OCI-LY1 (cell line): Measurements from ENCODE around the gene VSTM4.

Source experiments
- EZH2 ChIP-seq: fragments of 200-600 bp; sonication (generic), shearing (Covaris generic); IDR thresholded peaks from 2 replicates; pipeline ENCODE4 v1.8.0; 2017; ENCODE audit warnings: borderline replicate concordance, mixed run types, mild to moderate bottlenecking, antibody characterized with exemption, low read length, moderate library complexity, mixed read lengths
- TF ChIP-seq, protein P1 (sequence below): fragments of 200-600 bp; sonication (generic), shearing (Covaris generic); IDR thresholded peaks from 2 replicates; pipeline ENCODE4 v1.5.1; 2017; ENCODE audit warnings: mild to moderate bottlenecking, antibody characterized with exemption, low read length, moderate library complexity, mixed read lengths

DNA sequence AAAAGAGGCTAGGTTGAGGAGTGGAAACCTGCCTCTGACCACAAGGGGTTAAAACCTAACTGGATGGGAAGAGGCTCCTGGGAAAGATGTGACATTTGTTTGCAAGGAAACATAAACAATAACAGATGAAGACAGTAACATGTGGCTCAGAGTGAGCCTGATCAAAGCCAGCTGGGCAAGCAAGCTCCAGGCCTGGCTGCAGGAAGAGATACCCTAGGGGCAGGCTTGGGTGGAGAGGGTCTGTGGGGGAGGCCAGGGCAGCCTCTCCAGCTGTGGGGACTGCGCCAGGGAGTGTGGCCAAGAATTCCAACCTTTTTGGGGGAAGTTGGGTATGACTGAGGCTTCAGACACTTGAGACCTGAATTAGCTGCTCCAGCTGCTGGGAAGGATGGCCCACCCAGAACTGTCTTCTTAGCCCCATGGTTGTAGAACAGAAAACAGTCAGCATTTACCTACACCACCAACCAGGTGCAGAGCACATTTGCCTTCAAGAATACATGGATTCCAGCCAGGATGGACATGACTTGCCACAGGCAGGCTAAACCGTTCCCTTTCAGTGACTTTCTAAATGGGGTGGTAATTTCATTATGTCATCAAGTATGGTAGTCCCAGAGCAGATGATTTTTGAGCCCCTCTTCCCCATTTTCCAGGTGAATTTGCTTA, 28.9 kb upstream of the VSTM4 start:
- TF ChIP-seq, protein P1, sequence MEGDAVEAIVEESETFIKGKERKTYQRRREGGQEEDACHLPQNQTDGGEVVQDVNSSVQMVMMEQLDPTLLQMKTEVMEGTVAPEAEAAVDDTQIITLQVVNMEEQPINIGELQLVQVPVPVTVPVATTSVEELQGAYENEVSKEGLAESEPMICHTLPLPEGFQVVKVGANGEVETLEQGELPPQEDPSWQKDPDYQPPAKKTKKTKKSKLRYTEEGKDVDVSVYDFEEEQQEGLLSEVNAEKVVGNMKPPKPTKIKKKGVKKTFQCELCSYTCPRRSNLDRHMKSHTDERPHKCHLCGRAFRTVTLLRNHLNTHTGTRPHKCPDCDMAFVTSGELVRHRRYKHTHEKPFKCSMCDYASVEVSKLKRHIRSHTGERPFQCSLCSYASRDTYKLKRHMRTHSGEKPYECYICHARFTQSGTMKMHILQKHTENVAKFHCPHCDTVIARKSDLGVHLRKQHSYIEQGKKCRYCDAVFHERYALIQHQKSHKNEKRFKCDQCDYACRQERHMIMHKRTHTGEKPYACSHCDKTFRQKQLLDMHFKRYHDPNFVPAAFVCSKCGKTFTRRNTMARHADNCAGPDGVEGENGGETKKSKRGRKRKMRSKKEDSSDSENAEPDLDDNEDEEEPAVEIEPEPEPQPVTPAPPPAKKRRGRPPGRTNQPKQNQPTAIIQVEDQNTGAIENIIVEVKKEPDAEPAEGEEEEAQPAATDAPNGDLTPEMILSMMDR = no peak
- TF ChIP-seq EZH2 = no peak
